DOHH2 (cell line): ENCODE data around the gene RPH3AL.

Experiments used
- H3F3A ChIP-seq: fragments of 200-600 bp; sonication (generic), shearing (Covaris generic); 2 replicates; pipeline ENCODE4 v1.6.0; 2016; ENCODE audit warnings: antibody characterized with exemption, mild to moderate bottlenecking; ENCODE audit not compliant: control insufficient read depth, insufficient read depth
- H3K27ac ChIP-seq: fragments of 200-600 bp; sonication (generic); 2 replicates; pipeline ENCODE4 v1.5.1; 2014; ENCODE audit warnings: low read depth, mild to moderate bottlenecking, low read length, moderate library complexity
- H3K27me3 ChIP-seq: fragments of 200-600 bp; sonication (generic); 2 replicates; pipeline ENCODE4 v1.6.1; 2014; ENCODE audit warnings: mild to moderate bottlenecking, low read length, mixed read lengths; ENCODE audit not compliant: control insufficient read depth
- H3K36me3 ChIP-seq: fragments of 200-600 bp; sonication (generic); 2 replicates; pipeline ENCODE4 v1.6.1; 2014; ENCODE audit warnings: mild to moderate bottlenecking, low read length, moderate library complexity, mixed read lengths; ENCODE audit not compliant: control insufficient read depth
- H3K4me1 ChIP-seq: fragments of 200-600 bp; sonication (generic); 2 replicates; pipeline ENCODE4 v1.6.1; 2014; ENCODE audit warnings: mild to moderate bottlenecking, low read length, mixed read lengths; ENCODE audit not compliant: control insufficient read depth
- H3K4me2 ChIP-seq: fragments of 200-600 bp; sonication (generic); 2 replicates; pipeline ENCODE4 v1.6.0; 2014; ENCODE audit warnings: mild to moderate bottlenecking, low read length, moderate library complexity
- H3K4me3 ChIP-seq: fragments of 200-600 bp; sonication (generic); 2 replicates; pipeline ENCODE4 v1.5.1; 2014; ENCODE audit warnings: mild to moderate bottlenecking, low read length, mixed read lengths
- H3K79me2 ChIP-seq: fragments of 200-600 bp; sonication (generic); 2 replicates; pipeline ENCODE4 v1.6.1; 2014; ENCODE audit warnings: mild to moderate bottlenecking, low read length, mixed read lengths; ENCODE audit not compliant: control insufficient read depth
- H3K9me2 ChIP-seq: fragments of 200-600 bp; sonication (generic); replicated peaks from 2 replicates; pipeline ENCODE4 v1.6.1; 2014; ENCODE audit warnings: mild to moderate bottlenecking, low read length, mixed read lengths; ENCODE audit not compliant: control insufficient read depth
- H3K9me3 ChIP-seq: fragments of 200-600 bp; sonication (generic); 2 replicates; pipeline ENCODE4 v1.6.1; 2014; ENCODE audit warnings: antibody characterized with exemption, low read length, mixed read lengths; ENCODE audit not compliant: control insufficient read depth, insufficient read depth
- H4K20me1 ChIP-seq: fragments of 200-600 bp; sonication (generic); 2 replicates; pipeline ENCODE4 v1.6.0; 2014; ENCODE audit warnings: low read depth, mild to moderate bottlenecking, antibody characterized with exemption, low read length, moderate library complexity; ENCODE audit not compliant: control insufficient read depth, insufficient read depth
- CTCF ChIP-seq: fragments of 200-600 bp; sonication (generic); IDR thresholded peaks from one replicate; pipeline ENCODE4 v1.5.1; 2014; ENCODE audit warnings: antibody characterized with exemption, mild to moderate bottlenecking, low read depth, low read length; ENCODE audit not compliant: poor library complexity, severe bottlenecking
- EZH2phosphoT487 ChIP-seq: fragments of 200-600 bp; sonication (generic); IDR thresholded peaks from 2 replicates; pipeline ENCODE4 v1.6.1; 2017; ENCODE audit warnings: borderline replicate concordance, mild to moderate bottlenecking, antibody characterized with exemption, low read length, moderate library complexity, mixed read lengths

RPH3AL gene

DNA sequence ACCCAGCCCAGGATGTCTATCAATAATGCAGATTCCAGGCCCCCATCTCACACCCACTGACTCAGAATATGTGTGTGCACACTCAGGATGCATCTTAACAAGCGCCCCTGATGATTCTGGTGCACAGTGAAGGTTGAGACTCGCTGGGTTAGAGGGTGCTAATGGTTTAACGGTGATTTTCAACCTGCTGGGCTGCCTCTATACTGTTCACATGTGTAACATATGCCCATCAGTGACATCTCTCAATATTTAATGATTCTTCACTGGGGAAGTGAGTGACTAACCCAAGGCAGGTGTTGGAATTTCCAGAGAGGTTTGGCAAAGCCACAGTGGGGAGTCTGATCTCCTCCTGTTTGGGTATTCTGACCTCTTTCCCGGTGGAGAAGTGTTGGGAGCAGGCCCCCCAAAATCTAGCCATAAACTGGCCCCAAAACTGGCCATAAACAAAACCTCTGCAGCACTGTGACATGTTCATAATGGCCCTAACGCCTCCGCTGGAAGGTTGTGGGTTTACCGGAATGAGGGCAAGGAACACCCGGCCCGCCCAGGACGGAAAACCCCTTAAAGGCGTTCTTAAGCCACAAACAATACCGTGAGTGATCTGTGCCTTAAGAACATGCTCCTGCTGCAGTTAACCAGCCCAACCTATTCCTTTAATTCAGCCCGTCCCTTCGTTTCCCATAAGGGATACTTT, 167.0 kb downstream of the RPH3AL start:
- Histone ChIP-seq H3K9me3 (no peaks in the 10 kb centered on the region), H3K9me2 (no peaks in the 10 kb centered on the region), H3K4me1 (no peaks in the 10 kb centered on the region), H3K27me3 (no peaks in the 10 kb centered on the region), H3K27ac (no peak overlapping the region), H3K4me3 (no peak overlapping the region), H4K20me1 (no peaks in the 10 kb centered on the region), H3K4me2 (no peak overlapping the region), H3K36me3 (no peaks in the 10 kb centered on the region), H3F3A (no peaks in the 10 kb centered on the region), H3K79me2 (no peaks in the 10 kb centered on the region)
- TF ChIP-seq CTCF, result no peak
- TF ChIP-seq EZH2phosphoT487, result no peak

- no peak overlapping the region for H3K4me3 ChIP-seq
- no peak for TF ChIP-seq CTCF
- TF ChIP-seq EZH2phosphoT487, result no peak
- no peaks in the 10 kb centered on the region for H3K9me3 ChIP-seq
- H3K4me1 ChIP-seq, result no peaks in the 10 kb centered on the region
- no peaks in the 10 kb centered on the region for H4K20me1 ChIP-seq
- H3K79me2 ChIP-seq, result no peaks in the 10 kb centered on the region
- H3K27me3 ChIP-seq, result no peaks in the 10 kb centered on the region
- no peaks in the 10 kb centered on the region for H3K36me3 ChIP-seq
- H3K4me2 ChIP-seq, result no peak overlapping the region
- H3K9me2 ChIP-seq, result no peaks in the 10 kb centered on the region
- no peaks in the 10 kb centered on the region for H3F3A ChIP-seq
- H3K27ac ChIP-seq, result no peak overlapping the region
These were observed 169.6 kb downstream of the RPH3AL start for GRCh38 chr17:183021-183420.

GRCh38 chr17:182050-182751, 170.4 kb downstream of the RPH3AL start:
- Histone ChIP-seq H3K27ac (no peak overlapping the region), H3K4me3 (no peak overlapping the region), H4K20me1 (no peaks in the 10 kb centered on the region), H3K27me3 (no peaks in the 10 kb centered on the region), H3K36me3 (no peaks in the 10 kb centered on the region), H3K9me3 (no peaks in the 10 kb centered on the region), H3K9me2 (no peaks in the 10 kb centered on the region), H3F3A (no peaks in the 10 kb centered on the region), H3K4me1 (no peaks in the 10 kb centered on the region), H3K79me2 (no peaks in the 10 kb centered on the region), H3K4me2 (no peak overlapping the region)
- TF ChIP-seq EZH2phosphoT487 (no peak), CTCF (no peak)
